Common myeloid progenitor, CD34-positive (primary cell): ENCODE measurements around the gene CHST4.
"Not testable (repeated sequence)": the region's sequence is repeated elsewhere in the genome, so short reads cannot be mapped to it uniquely, and the experiment has no call there.

ENCODE experiments used
- CTCF ChIA-PET: fragments of 350-600 bp; sonication (Branson Sonifier 250); formaldehyde crosslinking; loops from one replicate; lab custom pipeline; 2021; ENCODE audit warnings: antibody characterized with exemption; lab: Charles Lee
- POLR2A ChIA-PET: fragments of 350-600 bp; sonication (Branson Sonifier 250); formaldehyde crosslinking; loops from one replicate; lab custom pipeline; 2021; ENCODE audit warnings: antibody characterized with exemption; lab: Charles Lee
- DNase-seq, 3 donors: peaks; one replicate each; pipeline versions ENCODE4 v3.0.0 to v3.0.0-alpha.2; 2013
- H3K27ac ChIP-seq, 2 experiments: 1 replicate in 1 of 2; 2 replicates in 1 of 2; pipeline ENCODE4 v1.7.0; 2013; ENCODE audit warnings: inconsistent platforms in 2 of 2, low read length in 2 of 2, mild to moderate bottlenecking in 2 of 2, low read depth in 1 of 2, moderate library complexity in 1 of 2; ENCODE audit not compliant: severe bottlenecking in 2 of 2, insufficient read depth in 1 of 2, poor library complexity in 1 of 2
- H3K27me3 ChIP-seq, 5 experiments: replicated peaks in 2 of 5; 1 replicate in 3 of 5; 2 replicates in 2 of 5; pipeline versions ENCODE4 v1.6.1 to v1.7.0; 2013; ENCODE audit warnings: low read length in 4 of 5, mild to moderate bottlenecking in 2 of 5, moderate library complexity in 2 of 5, inconsistent platforms in 1 of 5; ENCODE audit not compliant: insufficient read depth in 5 of 5, control insufficient read depth in 4 of 5
- H3K36me3 ChIP-seq, 4 experiments: 1 replicate in 2 of 4; 2 replicates in 2 of 4; pipeline versions ENCODE4 v1.6.1 to v1.7.0; 2013; ENCODE audit warnings: low read length in 3 of 4, control low read depth in 1 of 4, mild to moderate bottlenecking in 1 of 4; ENCODE audit not compliant: control insufficient read depth in 4 of 4, insufficient read depth in 4 of 4
- H3K4me1 ChIP-seq, 4 experiments: 1 replicate in 3 of 4; 2 replicates in 1 of 4; pipeline versions ENCODE4 v1.6.1 to v1.7.1; 2013; ENCODE audit warnings: low read length in 3 of 4, mild to moderate bottlenecking in 3 of 4, control low read depth in 1 of 4, inconsistent platforms in 1 of 4, moderate library complexity in 1 of 4; ENCODE audit not compliant: control insufficient read depth in 4 of 4, insufficient read depth in 4 of 4; ENCODE audit errors: control extremely low read depth in 1 of 4
- H3K4me3 ChIP-seq, 7 experiments: 1 replicate in 4 of 7; 2 replicates in 3 of 7; pipeline versions ENCODE4 v1.5.1 to v1.7.0; 2013; ENCODE audit warnings: mild to moderate bottlenecking in 7 of 7, low read length in 6 of 7, moderate library complexity in 6 of 7, inconsistent platforms in 2 of 7, low read depth in 2 of 7, control low read depth in 1 of 7; ENCODE audit not compliant: insufficient read depth in 4 of 7, control insufficient read depth in 1 of 7; ENCODE audit errors: extremely low read depth in 1 of 7
- H3K9me3 ChIP-seq, 5 experiments: 1 replicate in 4 of 5; 2 replicates in 1 of 5; pipeline versions ENCODE4 v1.6.1 to v1.7.1; 2013; ENCODE audit warnings: low read length in 4 of 5, mild to moderate bottlenecking in 2 of 5, inconsistent platforms in 1 of 5, low read depth in 1 of 5, moderate library complexity in 1 of 5; ENCODE audit not compliant: control insufficient read depth in 4 of 5, insufficient read depth in 2 of 5; ENCODE audit errors: control extremely low read depth in 1 of 5
- WGBS: methylation state at CpG from one replicate; pipeline ENCODE4 v1.1.5; 2013; ENCODE audit not compliant: insufficient coverage; 5-methylcytosine and 5-hydroxymethylcytosine counted together

Gene CHST4

GRCh38 chr16:71500964-71501363 lies 25.3 kb upstream of the CHST4 start:
- Histone ChIP-seq H3K27me3 (peaks cover 0 to 3% (median 0%) of the 10 kb centered on the region in 5 experiments), H3K36me3 (no peaks in the 10 kb centered on the region), H3K4me3 (no peak overlapping the region), H3K4me1 (no peaks in the 10 kb centered on the region), H3K27ac (no peak overlapping the region), H3K9me3 (no peaks in the 10 kb centered on the region)
- ChIA-PET POLR2A (interaction anchor here (1.1 kb wide), 1 partner anchor 9 kb away, joined by 3 read pairs; no protein-coding TSS in a partner anchor), CTCF (interaction anchor here (0.7 to 8.1 kb wide), 8 partner anchors 10 to 189 kb away, joined by 3 to 85 read pairs (median 3); no protein-coding TSS in a partner anchor)
- no peak for DNase-seq
- WGBS: 83% methylated on average over 1 of the region's 2 CpGs

GRCh38 chr16:71501547-71501946 lies 24.7 kb upstream of the CHST4 start:
- ChIA-PET POLR2A (interaction anchor here (1.1 kb wide), 1 partner anchor 10 kb away, joined by 3 read pairs; no protein-coding TSS in a partner anchor), CTCF (interaction anchor here (0.7 to 8.1 kb wide), 8 partner anchors 9 to 98 kb away, joined by 3 to 85 read pairs (median 3); no protein-coding TSS in a partner anchor)
- Histone ChIP-seq H3K4me1 (no peaks in the 10 kb centered on the region), H3K27ac (no peak overlapping the region), H3K9me3 (no peaks in the 10 kb centered on the region), H3K27me3 (peaks cover 0 to 3% (median 0%) of the 10 kb centered on the region in 5 experiments), H3K4me3 (no peak overlapping the region), H3K36me3 (no peaks in the 10 kb centered on the region)
- WGBS: no CpG with 5 or more reads among the region's 3 CpGs
- no peak for DNase-seq

- 82% methylated on average over 4 of the region's 7 CpGs for WGBS
- H3K27me3 ChIP-seq, H3K36me3 ChIP-seq, DNase-seq, H3K9me3 ChIP-seq, CTCF ChIA-PET, H3K4me3 ChIP-seq, H3K27ac ChIP-seq, POLR2A ChIA-PET, H3K4me1 ChIP-seq: not testable (repeated sequence)
These were observed 22.2 kb upstream of the CHST4 start for GRCh38 chr16:71504051-71504450.

- ChIA-PET POLR2A (no interaction called here), CTCF (no interaction called here)
- Histone ChIP-seq H3K9me3 (no peaks in the 10 kb centered on the region), H3K4me3 (no peak overlapping the region), H3K36me3 (no peaks in the 10 kb centered on the region), H3K4me1 (no peaks in the 10 kb centered on the region), H3K27ac (no peak overlapping the region), H3K27me3 (peaks cover 0 to 2% (median 0%) of the 10 kb centered on the region in 5 experiments)
- no peak for DNase-seq
- WGBS: 100% methylated on average over 5 of the region's 5 CpGs
These were observed 21.3 kb upstream of the CHST4 start for GRCh38 chr16:71504901-71505300.

- WGBS: 100% methylated on average over 1 of the region's 1 CpG
These were observed 19.2 kb upstream of the CHST4 start for GRCh38 chr16:71507061-71507460.

GRCh38 chr16:71513302-71513701 lies 12.9 kb upstream of the CHST4 start:
- Histone ChIP-seq H3K4me3 (no peak overlapping the region), H3K9me3 (no peaks in the 10 kb centered on the region), H3K4me1 (no peaks in the 10 kb centered on the region), H3K36me3 (no peaks in the 10 kb centered on the region), H3K27me3 (peaks cover 0 to 4% (median 0%) of the 10 kb centered on the region in 5 experiments), H3K27ac (no peak overlapping the region)
- WGBS: no CpG with 5 or more reads among the region's 1 CpG
- CTCF ChIA-PET: interaction anchor here (1.1 kb wide), 1 partner anchor 26 kb away, joined by 3 read pairs; no protein-coding TSS in a partner anchor
- POLR2A ChIA-PET: no interaction called here
- no peak for DNase-seq

More at GRCh38 chr16:71507061-71507460, 19.2 kb upstream of the CHST4 start:
- Histone ChIP-seq H3K9me3 (no peaks in the 10 kb centered on the region), H3K27me3 (peaks cover 0 to 2% (median 0%) of the 10 kb centered on the region in 5 experiments), H3K4me3 (no peak overlapping the region), H3K4me1 (no peaks in the 10 kb centered on the region), H3K36me3 (no peaks in the 10 kb centered on the region), H3K27ac (no peak overlapping the region)
- no peak for DNase-seq
- ChIA-PET POLR2A (no interaction called here), CTCF (interaction anchor here (1.0 to 1.3 kb wide), 2 partner anchors 104 to 140 kb away, joined by 3 read pairs; no protein-coding TSS in a partner anchor)

GRCh38 chr16:71514476-71514875 lies 11.8 kb upstream of the CHST4 start:
- Histone ChIP-seq H3K36me3 (no peaks in the 10 kb centered on the region), H3K4me3 (no peak overlapping the region), H3K27me3 (peaks cover 0 to 4% (median 0%) of the 10 kb centered on the region in 5 experiments), H3K9me3 (no peaks in the 10 kb centered on the region), H3K27ac (no peak overlapping the region), H3K4me1 (no peaks in the 10 kb centered on the region)
- ChIA-PET POLR2A (no interaction called here), CTCF (interaction anchor here (1.1 kb wide), 1 partner anchor 15 kb away, joined by 3 read pairs; no protein-coding TSS in a partner anchor)
- no peak for DNase-seq
- 95% methylated on average over 5 of the region's 7 CpGs for WGBS
